NCI-H524 (cell line): ENCODE results near the gene CAMK2D.

ENCODE experiments used
- DNase-seq, 2 experiments: peaks; one replicate each; lab custom pipeline; 2025; lab: John Stamatoyannopoulos, UW

Gene CAMK2D

DNA sequence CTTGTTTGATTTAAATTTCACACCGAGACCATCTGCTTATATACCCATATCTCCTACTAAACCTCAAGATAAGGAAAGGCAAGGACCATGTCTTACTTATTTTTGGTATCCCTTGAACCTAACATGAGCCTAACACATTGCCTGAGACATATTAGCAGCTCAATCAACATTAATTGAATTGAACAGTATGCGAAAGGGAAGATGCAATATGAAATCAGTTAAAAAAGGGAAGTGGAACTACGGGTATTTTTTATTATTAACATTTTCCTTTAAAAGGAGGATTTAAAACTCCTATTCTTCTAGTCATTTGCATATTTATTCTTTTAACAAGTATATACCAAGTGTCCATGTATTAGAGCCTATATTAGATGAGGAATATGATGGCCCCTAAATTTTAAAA is 197.0 kb downstream of the CAMK2D start:
- DNase-seq = no peak

DNA sequence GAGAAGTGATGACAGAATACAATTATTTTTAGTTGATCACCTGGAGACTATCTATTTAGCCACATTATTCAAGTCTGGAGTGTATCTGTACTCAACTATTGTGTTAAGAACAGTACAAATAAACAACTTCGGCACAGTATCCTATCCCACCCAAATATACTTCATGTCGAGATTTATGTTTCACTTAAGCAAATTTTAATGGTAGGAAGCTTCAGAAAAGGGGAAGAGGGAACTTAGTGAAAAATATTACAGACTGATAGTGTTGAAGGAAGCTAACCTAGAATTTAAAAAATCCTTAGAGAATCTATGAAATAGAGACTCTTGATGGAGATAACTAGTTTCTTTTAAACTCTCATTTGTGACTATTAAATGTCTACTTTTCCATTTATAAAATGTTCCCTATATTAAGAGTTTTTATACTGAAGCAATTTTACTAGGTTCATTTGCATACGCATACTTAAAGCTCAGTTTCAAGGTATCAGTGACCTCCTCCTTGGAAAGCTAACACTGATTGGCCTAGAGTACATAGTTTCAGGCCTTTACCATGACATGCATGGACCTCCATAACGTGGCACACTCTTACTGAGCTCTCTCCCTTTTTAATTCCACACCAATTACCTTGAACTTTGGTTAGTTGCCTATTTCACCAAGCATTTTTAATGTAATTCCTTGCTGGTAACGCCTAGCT is 197.7 kb downstream of the CAMK2D start:
- DNase-seq = no peak

DNA sequence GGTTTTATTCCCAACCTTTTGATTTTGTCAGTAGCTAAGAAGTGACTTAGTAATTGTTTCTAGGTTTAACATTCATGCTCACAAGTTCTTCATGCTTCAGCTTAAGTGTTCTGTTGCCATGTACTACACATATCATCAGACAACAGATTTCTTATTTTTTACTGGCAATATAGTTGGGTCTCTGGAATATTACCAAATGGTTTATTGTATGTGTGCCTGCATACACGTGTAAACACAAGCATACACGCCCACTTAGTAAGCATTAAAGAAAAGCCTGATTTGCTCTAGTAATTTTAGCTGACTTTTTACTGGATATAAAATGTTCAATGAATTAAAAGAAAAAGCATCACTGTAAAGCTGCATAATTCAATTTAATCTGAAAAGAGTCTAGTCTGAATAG is 199.8 kb downstream of the CAMK2D start:
- no peak for DNase-seq

DNA sequence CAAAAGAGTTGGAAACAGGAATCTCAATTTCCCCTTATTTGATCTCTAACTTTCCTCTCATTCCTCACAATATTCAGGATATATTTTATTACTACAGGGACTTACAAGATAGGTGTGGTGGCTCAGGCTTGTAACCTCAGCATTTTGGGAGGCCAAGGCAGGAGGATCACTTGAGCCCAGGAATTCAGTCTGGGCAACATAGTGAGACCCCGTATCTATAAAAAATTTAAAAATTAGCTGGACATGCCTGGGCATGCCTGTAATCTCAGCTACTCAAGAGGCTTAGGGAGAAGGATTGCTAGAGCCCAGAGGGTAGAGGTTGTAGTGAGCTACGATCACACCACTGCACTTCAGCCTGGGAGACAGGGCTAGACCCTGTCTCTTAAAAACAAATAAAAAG is 200.4 kb downstream of the CAMK2D start:
- no peak for DNase-seq

GRCh38 chr4:113560579-113560978 is 201.0 kb downstream of the CAMK2D start:
- no peak for DNase-seq

GRCh38 chr4:113559947-113560346 is 201.6 kb downstream of the CAMK2D start:
- DNase-seq = no peak

- DNase-seq = no peak
Measured at GRCh38 chr4:113556382-113557134, 205.0 kb downstream of the CAMK2D start.

DNA sequence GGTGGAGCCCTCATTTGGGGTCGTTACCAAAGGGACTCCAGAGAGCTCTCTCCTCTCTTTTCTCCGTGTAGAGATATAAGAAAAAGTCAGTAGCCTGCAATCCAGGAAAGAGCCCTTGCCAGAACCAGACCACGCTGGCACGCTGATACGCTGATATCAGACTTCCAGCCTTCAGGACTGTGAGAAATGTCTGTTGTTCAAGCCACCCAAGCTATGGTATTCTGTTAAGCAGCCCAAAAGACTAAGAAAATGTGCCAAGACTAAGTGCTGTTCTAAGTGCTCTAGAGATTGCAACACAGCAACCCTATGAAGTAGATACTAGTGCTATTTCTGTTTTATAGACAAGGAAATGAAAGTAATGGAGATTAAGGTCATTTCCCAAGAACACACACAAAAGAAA is 205.7 kb downstream of the CAMK2D start:
- no peak for DNase-seq

GRCh38 chr4:113553082-113553481 is 208.5 kb downstream of the CAMK2D start:
- DNase-seq = no peak

DNA sequence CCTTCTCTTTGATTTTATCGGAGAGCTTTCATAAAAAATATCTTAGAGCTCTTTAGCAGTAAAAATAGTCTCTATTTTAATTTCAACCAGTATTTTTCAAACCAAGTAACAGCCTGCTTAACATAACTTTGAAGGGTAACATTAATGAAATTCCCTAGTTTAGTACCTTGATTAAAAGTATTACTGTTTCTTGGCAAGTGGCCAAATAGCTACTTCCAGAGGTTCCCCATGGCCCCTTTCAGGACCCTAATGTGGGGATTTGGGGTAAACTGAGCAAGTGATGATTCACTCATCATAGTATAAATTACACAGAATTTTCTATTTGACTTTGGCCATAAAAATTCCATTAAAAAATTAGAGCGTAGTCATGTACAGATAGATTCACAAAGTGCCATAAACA is 211.0 kb downstream of the CAMK2D start:
- DNase-seq = no peak

DNA sequence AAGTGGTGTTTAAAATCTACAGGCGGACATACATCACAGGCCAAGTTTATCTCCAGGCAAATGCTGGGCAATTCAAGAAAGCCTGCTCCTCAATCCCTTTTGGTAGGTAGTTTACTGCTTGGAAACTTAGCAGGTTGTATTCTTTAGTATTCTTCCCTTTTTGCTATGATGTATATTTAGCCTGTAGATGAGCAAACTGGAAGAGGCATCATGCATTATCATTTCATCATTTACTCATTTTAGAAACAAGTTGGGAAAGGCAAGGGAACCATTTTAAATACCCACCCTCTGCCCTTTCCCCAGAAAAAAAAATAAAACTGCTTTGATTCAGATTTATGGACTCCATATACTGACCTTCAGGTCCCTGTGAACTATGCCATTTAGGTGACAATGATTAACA is 213.2 kb downstream of the CAMK2D start:
- DNase-seq = no peak

DNA sequence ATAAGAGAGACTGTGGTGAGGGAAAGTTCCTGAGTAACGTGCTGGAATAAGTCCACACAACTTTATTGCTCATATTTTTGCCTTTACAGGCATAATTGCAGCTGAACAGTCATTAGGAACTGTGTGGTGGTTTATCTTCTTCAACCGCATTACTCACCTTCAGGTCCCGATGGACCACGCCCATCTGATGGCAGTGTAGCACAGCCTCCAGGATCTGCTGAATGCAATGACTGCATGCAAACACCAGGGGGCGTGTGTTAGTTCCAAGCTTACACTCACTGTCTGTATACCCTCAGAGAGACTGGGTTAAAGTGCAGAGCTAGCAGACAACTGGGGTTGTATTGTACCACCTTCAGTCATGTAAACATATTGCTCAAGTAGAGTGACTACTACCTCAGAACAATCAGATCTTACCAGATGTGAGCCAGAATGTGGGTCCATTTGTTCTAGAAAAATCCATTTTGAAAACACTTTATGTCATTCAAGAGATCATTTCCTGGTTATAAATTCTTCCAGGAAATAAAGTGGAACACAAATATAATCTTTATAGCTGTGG is 214.0 kb downstream of the CAMK2D start:
- DNase-seq = peak; percentile 56 to 76

GRCh38 chr4:113541933-113542332 is 219.6 kb downstream of the CAMK2D start:
- DNase-seq = no peak

DNA sequence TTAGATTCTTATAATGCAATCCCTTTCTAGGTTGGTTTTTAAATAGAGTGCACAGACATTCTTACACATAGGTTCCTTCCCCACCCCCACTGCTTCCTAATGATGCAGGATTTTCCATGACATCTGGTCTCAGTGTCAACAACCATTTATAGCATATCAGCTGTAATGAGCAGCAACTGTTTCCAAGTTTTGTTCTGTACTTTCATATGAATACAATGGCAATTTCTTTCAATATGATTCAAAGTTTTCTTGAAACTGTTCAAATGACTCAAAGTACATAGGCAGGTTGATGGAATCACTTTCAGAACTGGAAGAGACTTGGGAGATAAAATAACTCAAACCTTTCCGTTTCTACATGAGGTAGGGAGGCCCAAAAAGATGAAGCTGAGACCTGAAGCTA is 220.7 kb downstream of the CAMK2D start:
- DNase-seq = peak in 1 of 2 experiments; percentile 26

DNA sequence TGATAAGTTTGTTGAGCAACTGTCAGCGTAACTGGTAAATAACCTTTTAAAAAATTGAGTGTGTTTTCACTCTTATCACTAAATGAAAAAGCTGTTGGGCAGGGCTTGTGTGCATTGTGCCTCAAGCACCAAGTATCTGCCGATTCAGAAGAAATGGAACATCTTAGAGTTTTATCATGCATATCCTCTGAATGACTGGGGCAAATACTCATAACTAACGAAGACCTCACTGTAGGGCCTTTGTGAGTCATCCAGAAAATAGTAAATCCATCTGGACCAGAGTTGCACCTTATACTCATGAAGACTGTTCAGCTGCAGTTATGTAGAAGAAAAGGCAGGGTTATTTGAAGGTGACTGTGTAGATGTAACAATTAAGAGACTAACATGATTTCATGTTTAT is 222.1 kb downstream of the CAMK2D start:
- DNase-seq = no peak

DNA sequence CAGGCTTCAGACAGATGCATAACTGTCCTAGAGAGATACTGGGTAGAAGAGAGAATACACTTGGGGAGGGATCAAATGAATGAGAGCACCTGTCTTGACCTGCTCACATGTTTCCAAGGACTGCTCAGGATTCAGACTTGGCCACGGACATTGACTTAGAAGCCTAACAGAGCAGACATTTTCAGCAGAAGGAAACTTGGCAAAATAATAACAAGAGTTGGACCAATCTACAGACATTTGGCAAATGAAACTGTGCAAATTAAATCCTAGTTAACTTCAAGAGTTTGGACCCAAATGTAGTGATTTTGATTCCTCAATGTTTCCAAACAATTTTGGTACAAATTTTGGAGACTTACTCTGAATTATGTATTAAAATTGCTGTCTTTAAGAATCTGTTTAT is 223.9 kb downstream of the CAMK2D start:
- DNase-seq = no peak

DNA sequence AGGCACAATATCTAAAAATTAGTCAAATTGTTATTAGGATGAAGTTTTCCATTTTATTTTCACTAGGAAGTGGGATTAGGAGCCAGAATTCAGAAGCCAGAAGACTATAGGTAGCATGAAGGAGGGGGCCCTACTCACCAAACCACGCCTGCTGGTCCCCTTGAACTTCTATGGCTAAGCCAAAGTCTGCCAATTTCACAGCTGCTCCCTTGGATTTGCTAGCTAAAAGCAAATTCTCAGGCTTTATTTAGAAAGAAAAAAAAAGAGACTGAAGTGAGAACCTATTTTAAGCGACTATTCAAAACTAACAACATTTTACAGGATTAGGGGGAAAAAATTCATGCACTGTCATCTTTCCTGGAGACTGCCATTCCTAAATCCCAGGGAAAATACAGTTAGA is 224.3 kb downstream of the CAMK2D start:
- DNase-seq = no peak

DNA sequence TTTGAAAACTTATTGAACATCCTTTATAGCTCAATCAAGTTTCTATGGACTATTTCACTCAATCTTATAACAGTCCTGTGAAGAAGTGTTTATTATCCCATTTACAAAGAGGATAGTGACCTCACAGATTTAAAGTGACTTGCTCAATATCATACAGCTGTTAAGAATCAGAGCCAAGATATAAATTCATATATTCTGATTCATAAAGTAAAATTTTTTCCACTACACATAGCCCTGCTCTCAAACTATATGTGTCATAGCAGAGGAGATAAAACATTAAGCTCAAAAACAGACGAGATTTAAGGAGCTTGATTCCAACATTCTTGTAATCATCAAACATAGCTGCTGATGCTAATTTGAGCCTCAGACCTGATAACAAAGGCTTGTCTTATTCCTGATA is 226.8 kb downstream of the CAMK2D start:
- no peak for DNase-seq

GRCh38 chr4:113531572-113531971 is 230.0 kb downstream of the CAMK2D start:
- no peak for DNase-seq

- DNase-seq = no peak
Measured at GRCh38 chr4:113528395-113528794, 233.1 kb downstream of the CAMK2D start.

DNA sequence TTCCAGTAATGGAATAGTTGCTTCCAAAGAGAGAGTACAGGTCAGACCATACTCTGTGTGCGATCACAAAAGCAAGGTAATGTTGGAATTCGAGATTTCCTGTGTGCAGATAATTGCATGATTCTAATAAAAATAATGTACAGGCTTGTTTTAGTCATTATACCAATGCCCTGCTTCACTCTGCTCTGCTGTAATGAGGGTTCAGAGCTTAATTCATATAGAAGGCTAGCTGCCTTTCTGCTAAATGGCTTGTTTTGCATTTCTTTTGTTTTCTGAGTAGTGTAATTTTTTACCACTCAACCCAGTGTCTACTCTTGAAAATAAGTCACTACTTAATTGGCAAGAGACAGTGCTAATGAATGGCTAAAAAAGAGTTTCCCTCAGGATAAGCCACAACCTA is 236.0 kb downstream of the CAMK2D start:
- no peak for DNase-seq

DNA sequence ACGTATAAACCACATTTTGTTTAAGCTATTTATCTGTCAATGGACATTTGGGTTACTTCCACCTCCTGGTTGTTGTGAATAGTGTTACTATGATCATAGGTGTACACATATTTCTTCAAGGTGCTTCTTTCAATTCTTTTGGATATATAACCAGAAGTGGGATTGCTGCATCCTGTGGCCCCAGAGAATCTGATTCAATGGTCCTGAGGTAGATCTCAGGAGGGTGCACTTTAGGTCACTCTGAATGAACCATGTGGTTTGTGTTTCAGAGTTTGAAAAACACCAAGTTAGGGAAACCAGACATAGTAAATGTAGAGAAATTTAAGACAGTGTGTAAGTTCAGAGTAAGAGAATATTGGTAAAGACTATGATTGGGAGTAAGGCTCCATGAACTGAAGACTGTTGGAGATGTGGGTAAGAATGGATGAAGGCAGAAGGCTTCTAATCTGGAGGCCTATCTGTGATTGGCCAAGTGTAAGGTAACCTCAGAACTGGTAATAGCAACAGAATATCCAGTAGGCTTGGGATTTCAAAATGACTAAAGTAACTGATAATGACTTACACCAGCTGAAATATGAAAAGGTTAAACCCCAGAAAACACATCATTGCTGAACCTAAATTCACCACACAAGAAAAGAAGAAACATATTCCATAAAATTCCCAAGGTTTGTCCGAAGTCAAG is 236.9 kb downstream of the CAMK2D start:
- DNase-seq = no peak

- no peak for DNase-seq
Measured at GRCh38 chr4:113524096-113524495, 237.4 kb downstream of the CAMK2D start.
